GM18861 (cell line): ENCODE results near the gene LGALS4.
"Not testable (repeated sequence)": the region's sequence is repeated elsewhere in the genome, so short reads cannot be mapped to it uniquely, and the experiment has no call there.

Source experiments
- ATAC-seq: cut with Tn5 transposase; IDR thresholded peaks from one replicate; pipeline ENCODE4 v1.9.1; 2021; ENCODE audit not compliant: unreplicated experiment

LGALS4 gene

GRCh38 chr19:38812841-38813320 lies at the start of gene LGALS4:
Gene LGALS4 (minus strand): TSS chr19:38812945. CDS start chr19:38812886, 59 bp downstream.
- ATAC-seq, result no peak

GRCh38 chr19:38861368-38861767 lies 48.6 kb upstream of the LGALS4 start:
- ATAC-seq, result no peak

- ATAC-seq, result not testable (repeated sequence)
Observed at GRCh38 chr19:38859631-38860204, 47.0 kb upstream of the LGALS4 start.

GRCh38 chr19:38856813-38857212 lies 44.1 kb upstream of the LGALS4 start:
- no peak for ATAC-seq

GRCh38 chr19:38855751-38856150 lies 43.0 kb upstream of the LGALS4 start:
- not testable (repeated sequence) for ATAC-seq

GRCh38 chr19:38854961-38855360 lies 42.2 kb upstream of the LGALS4 start:
- ATAC-seq, result not testable (repeated sequence)

- no peak for ATAC-seq
Observed at GRCh38 chr19:38853214-38853613, 40.5 kb upstream of the LGALS4 start.

- no peak for ATAC-seq
Observed at GRCh38 chr19:38852231-38853044, 39.7 kb upstream of the LGALS4 start.

- ATAC-seq, result no peak
Observed at GRCh38 chr19:38851622-38852230, 39.0 kb upstream of the LGALS4 start.

GRCh38 chr19:38850976-38851621 lies 38.4 kb upstream of the LGALS4 start:
- ATAC-seq, result no peak

- peak; percentile 62 for ATAC-seq
Observed at GRCh38 chr19:38850436-38850975, 37.8 kb upstream of the LGALS4 start.

- peak; percentile 35 for ATAC-seq
Observed at GRCh38 chr19:38849860-38850435, 37.2 kb upstream of the LGALS4 start, which contains the start of gene HNRNPL. Gene HNRNPL (minus strand): TSS chr19:38849986. CDS start chr19:38849966, 20 bp downstream.

GRCh38 chr19:38849147-38849859 lies 36.6 kb upstream of the LGALS4 start:
- no peak for ATAC-seq

- ATAC-seq, result no peak
Observed at GRCh38 chr19:38848299-38849146, 35.8 kb upstream of the LGALS4 start.

- no peak for ATAC-seq
Observed at GRCh38 chr19:38846097-38846496, 33.4 kb upstream of the LGALS4 start.

- ATAC-seq, result no peak
Observed at GRCh38 chr19:38845374-38846024, 32.8 kb upstream of the LGALS4 start.

GRCh38 chr19:38844093-38844686 lies 31.4 kb upstream of the LGALS4 start:
- ATAC-seq, result no peak

GRCh38 chr19:38843175-38843758 lies 30.5 kb upstream of the LGALS4 start:
- ATAC-seq, result no peak
